ENCODE measurements around the gene LRRC4. TPM values are rescaled to one million over a fixed set of nuclear protein-coding genes. Genes with fewer than 3 reads are reported as not detected.
A peak's percentile ranks its signal among the peaks of the same experiment; 100 is the strongest.

LRRC4 gene
- total and polyA plus RNA-seq, 7 experiments from 2014 or later: 0.14 to 5.7 (median 0.82) TPM; not detected in 2

DNA sequence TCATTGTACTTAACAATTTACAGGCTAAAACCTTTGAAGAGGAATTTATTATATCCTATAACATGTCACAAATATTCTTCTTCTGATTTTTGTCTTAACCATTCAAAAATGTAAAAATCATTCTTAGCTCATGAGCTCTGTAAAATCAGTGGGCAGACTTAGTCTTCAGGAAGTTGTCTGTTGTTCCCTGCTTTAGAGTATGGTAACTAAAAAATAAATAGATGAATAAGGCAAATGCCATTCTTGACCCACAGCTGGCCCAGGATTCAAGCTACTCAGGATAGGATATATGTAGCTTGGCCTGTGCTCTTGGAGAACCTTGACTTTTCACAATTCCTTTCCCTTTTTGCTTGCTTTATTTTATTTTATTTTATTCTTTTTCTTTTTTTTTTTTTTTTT, 51.5 kb downstream of the LRRC4 start:
- peaks cover 13 to 45% (median 23%) of the 10 kb centered on the region in 11 donors for H3K9me3 Mint-ChIP-seq
- intact Hi-C loops (cut with micrococcal nuclease): no loop called here
- H3K4me3 Mint-ChIP-seq: no peak overlapping the region
- Histone ChIP-seq H3K4me1 (ENCODE audit: control insufficient read depth in 2 of 2, insufficient read depth in 2 of 2, low read length in 2 of 2) (peaks cover 0 to 7% of the 10 kb centered on the region in 2 donors), H3K27me3 (ENCODE audit: control insufficient read depth in 2 of 2, insufficient read depth in 2 of 2, low read length in 2 of 2) (no peaks in the 10 kb centered on the region), H3K9me3 (ENCODE audit: control insufficient read depth in 2 of 3, low read length in 3 of 3) (peaks cover 0 to 21% (median 4%) of the 10 kb centered on the region in 3 experiments), H3K4me3 (ENCODE audit: low read length) (no peak overlapping the region), H3K27ac (ENCODE audit: low read depth, low read length) (no peak overlapping the region), H3K36me3 (ENCODE audit: control insufficient read depth in 2 of 3, insufficient read depth in 3 of 3, low read length in 3 of 3) (peaks cover 0 to 9% (median 0%) of the 10 kb centered on the region in 3 experiments)
- DNase-seq: no peak
- ChIA-PET POLR2A (no interaction called here), CTCF (interaction anchor here (1.6 kb wide), 1 partner anchor 10 kb away, joined by 3 read pairs; no protein-coding TSS in a partner anchor)
- ATAC-seq: no peak
- peaks cover 28 to 59% (median 46%) of the 10 kb centered on the region in 5 donors for H3K36me3 Mint-ChIP-seq
- H3K4me1 Mint-ChIP-seq: peaks cover 6 to 41% (median 29%) of the 10 kb centered on the region in 7 donors
- no peaks in the 10 kb centered on the region for H3K27me3 Mint-ChIP-seq
- H3K27ac Mint-ChIP-seq: no peak overlapping the region

GRCh38 chr7:127979113-127979727, 52.0 kb downstream of the LRRC4 start:
- ChIA-PET CTCF (interaction anchor here (1.6 kb wide), 1 partner anchor 10 kb away, joined by 3 read pairs; no protein-coding TSS in a partner anchor), POLR2A (no interaction called here)
- ATAC-seq (no peak), DNase-seq (no peak)
- intact Hi-C loops (cut with micrococcal nuclease): no loop called here
- H3K36me3 Mint-ChIP-seq: peaks cover 33 to 59% (median 49%) of the 10 kb centered on the region in 5 donors
- peaks cover 0 to 7% of the 10 kb centered on the region in 2 donors for H3K4me1 ChIP-seq (ENCODE audit: control insufficient read depth in 2 of 2, insufficient read depth in 2 of 2, low read length in 2 of 2)
- no peak overlapping the region for H3K4me3 ChIP-seq (ENCODE audit: low read length)
- H3K27me3 ChIP-seq (ENCODE audit: control insufficient read depth in 2 of 2, insufficient read depth in 2 of 2, low read length in 2 of 2): no peaks in the 10 kb centered on the region
- peaks cover 0 to 21% (median 4%) of the 10 kb centered on the region in 3 experiments for H3K9me3 ChIP-seq (ENCODE audit: control insufficient read depth in 2 of 3, low read length in 3 of 3)
- no peak overlapping the region for H3K27ac ChIP-seq (ENCODE audit: low read depth, low read length)
- peaks cover 13 to 45% (median 23%) of the 10 kb centered on the region in 11 donors for H3K9me3 Mint-ChIP-seq
- H3K27me3 Mint-ChIP-seq: no peaks in the 10 kb centered on the region
- H3K4me3 Mint-ChIP-seq: peak overlapping the region in 1 of 10 donors; percentile 45
- H3K27ac Mint-ChIP-seq: no peak overlapping the region
- peaks cover 8 to 38% (median 29%) of the 10 kb centered on the region in 7 donors for H3K4me1 Mint-ChIP-seq
- H3K36me3 ChIP-seq (ENCODE audit: control insufficient read depth in 2 of 3, insufficient read depth in 3 of 3, low read length in 3 of 3): peaks cover 0 to 9% (median 0%) of the 10 kb centered on the region in 3 experiments

DNA sequence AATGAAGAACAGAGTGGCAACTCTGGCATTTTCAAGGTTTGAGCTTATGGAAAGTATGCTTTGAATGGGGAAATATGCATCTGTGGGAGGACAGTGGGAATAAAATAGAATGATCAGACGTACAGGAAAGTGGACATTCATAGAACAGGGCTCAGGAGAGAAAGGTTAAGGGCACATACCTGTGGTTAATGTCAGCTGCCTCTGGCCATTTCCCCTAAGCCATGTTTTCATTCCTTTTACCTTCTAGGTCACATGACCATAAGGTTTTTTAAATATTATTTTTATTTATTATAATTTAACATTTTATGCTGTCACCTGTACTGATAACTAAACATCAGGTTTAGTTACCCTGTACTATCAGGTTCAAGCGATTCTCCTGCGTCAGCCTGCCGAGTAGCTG, 52.8 kb downstream of the LRRC4 start:
- peaks cover 0 to 9% (median 0%) of the 10 kb centered on the region in 3 experiments for H3K36me3 ChIP-seq (ENCODE audit: control insufficient read depth in 2 of 3, insufficient read depth in 3 of 3, low read length in 3 of 3)
- intact Hi-C loops (cut with micrococcal nuclease): no loop called here
- CTCF ChIA-PET: no interaction called here
- Mint-ChIP-seq H3K27ac (no peak overlapping the region), H3K27me3 (no peaks in the 10 kb centered on the region), H3K4me1 (peaks cover 7 to 32% (median 28%) of the 10 kb centered on the region in 7 donors), H3K36me3 (peaks cover 33 to 60% (median 56%) of the 10 kb centered on the region in 5 donors), H3K9me3 (peaks cover 13 to 45% (median 23%) of the 10 kb centered on the region in 11 donors), H3K4me3 (peak overlapping the region in 2 of 10 donors; percentile 7 to 28)
- H3K4me3 ChIP-seq (ENCODE audit: low read length): no peak overlapping the region
- H3K27me3 ChIP-seq (ENCODE audit: control insufficient read depth in 2 of 2, insufficient read depth in 2 of 2, low read length in 2 of 2): no peaks in the 10 kb centered on the region
- H3K4me1 ChIP-seq (ENCODE audit: control insufficient read depth in 2 of 2, insufficient read depth in 2 of 2, low read length in 2 of 2): peaks cover 0 to 7% of the 10 kb centered on the region in 2 donors
- ATAC-seq: no peak
- no peak overlapping the region for H3K27ac ChIP-seq (ENCODE audit: low read depth, low read length)
- no peak for DNase-seq
- H3K9me3 ChIP-seq (ENCODE audit: control insufficient read depth in 2 of 3, low read length in 3 of 3): peaks cover 0 to 21% (median 4%) of the 10 kb centered on the region in 3 experiments
- POLR2A ChIA-PET: no interaction called here

Other genes starting within 250 kb of the LRRC4 start
- under 1 TPM in 1 of 5 experiments, not detected in 4; 0.10 TPM for gene LEP, start 209.8 kb upstream of the LRRC4 start, total RNA-seq
- not detected for gene LEP, start 209.8 kb upstream of the LRRC4 start, polyA plus RNA-seq

Measured in naive thymus-derived CD4-positive, alpha-beta T cell (primary cell).